HG03280 (cell line): Measurements from ENCODE around the gene DCUN1D2.
"Not testable (repeated sequence)": the region's sequence is repeated elsewhere in the genome, so short reads cannot be mapped to it uniquely, and the experiment has no call there.

Experiments
- ATAC-seq: cut with Tn5 transposase; IDR thresholded peaks from one replicate; pipeline ENCODE4 v1.9.1; 2021; ENCODE audit warnings: mild to moderate bottlenecking, moderate library complexity; ENCODE audit not compliant: unreplicated experiment

The DCUN1D2 gene

GRCh38 chr13:113491982-113492381 is 1.5 kb upstream of the DCUN1D2 start:
- ATAC-seq = no peak

DNA sequence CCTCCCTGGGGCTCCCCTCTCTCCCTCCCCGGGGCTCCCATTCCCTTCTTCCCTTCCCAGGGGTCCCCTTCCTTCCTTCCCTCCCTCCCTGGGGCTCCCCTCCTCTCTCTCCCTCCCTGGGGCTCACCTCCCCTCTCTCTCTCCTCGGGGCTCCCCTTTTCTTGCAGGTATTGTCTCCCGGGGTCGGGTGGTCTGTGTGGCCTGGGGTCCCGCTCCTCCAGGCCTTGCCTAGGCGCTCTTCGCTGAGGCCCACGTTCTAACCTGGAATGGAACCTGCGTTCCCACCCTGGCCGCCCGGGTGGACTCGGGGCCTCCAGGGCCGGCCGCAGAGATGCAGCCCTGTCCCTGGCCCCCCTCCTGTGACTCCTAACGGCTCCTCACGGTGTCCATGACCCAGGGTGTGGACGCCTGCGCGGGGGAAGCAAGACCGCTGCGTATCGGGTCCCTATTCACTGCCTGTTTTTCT is 940 bp upstream of the DCUN1D2 start:
- no peak for ATAC-seq

- ATAC-seq = peak; percentile 22
Observed at GRCh38 chr13:113489549-113490495, 689 bp downstream of the DCUN1D2 start.

DNA sequence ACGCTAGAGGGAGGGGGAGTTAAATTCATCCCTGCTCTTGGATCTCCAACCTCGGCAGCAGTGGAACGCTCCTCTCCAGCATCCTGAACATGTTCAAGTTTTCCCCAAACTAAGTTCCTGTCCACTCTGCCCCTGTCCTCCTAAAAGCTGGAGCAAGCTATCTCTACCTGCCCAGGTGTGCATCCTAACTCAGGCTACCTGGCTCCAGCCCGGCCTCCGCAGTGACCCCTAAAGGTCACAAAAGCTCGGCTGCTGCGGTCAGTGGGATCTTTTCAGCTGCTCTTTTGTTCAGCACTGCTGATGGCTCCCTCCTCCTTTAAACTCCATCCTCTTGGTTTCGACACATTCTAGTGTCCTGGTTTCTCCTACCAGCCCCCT is 1.4 kb downstream of the DCUN1D2 start:
- ATAC-seq = no peak

GRCh38 chr13:113488283-113488682 is 2.2 kb downstream of the DCUN1D2 start:
- no peak for ATAC-seq

GRCh38 chr13:113486698-113487097 is 3.8 kb downstream of the DCUN1D2 start:
- no peak for ATAC-seq

GRCh38 chr13:113485545-113485944 is 5.0 kb downstream of the DCUN1D2 start:
- ATAC-seq = no peak

DNA sequence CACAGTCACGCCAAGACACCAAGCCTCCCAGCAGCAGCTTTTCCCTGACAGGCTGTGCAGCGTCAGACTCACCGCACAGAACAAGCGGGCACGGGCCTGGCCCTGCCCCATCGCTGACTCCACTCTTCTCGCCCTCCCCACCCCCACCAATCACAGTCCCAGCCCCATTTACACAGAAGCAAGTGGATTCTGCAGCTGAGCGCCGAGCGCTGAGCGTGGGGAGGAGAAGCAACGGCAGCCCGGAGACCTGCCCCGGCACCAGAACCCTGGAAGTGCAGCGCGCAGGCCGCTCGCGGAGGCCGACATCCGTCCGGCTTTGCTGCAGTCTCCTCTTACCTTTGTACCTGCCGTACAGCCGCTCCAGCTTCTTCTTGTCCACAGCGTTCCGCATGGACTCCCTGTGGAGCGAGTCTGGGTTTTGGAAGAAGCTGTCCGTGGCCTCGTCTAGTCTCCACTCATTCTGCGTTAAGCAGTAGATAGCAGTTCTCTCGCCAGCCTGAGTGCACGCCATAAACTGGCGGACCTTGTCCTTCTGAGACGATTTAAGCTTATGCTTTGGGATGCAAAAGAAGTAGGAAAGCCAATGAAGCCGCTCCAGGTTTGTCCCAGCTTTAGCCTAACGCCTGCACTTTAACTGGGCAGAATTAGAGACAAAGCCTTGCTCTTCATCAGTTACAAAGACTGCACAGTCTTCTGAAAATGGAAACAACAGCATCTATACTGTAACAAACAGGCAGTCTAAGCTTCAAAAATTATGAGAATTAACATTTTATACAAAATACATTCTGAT is 6.8 kb downstream of the DCUN1D2 start:
- ATAC-seq = no peak

GRCh38 chr13:113483081-113483480 is 7.4 kb downstream of the DCUN1D2 start:
- no peak for ATAC-seq

DNA sequence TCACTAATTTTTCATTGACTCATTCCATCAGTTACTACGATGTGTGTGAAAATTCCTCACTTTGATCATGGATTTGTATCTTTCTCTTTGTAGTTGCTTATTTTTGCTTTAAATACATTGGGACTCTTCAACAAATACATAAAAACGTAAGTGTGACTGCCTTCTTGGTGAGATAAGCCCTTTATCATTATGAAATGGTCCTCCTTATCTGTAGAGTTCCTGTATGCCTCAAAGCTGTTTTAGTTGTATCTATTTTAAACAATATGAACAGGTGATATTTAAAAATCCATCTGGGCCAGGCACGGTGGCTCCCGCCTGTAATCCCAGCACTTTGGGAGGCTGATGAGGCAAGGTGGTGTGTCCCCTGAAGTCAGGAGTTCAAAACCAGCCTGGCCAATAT is 11.3 kb downstream of the DCUN1D2 start:
- no peak for ATAC-seq

DNA sequence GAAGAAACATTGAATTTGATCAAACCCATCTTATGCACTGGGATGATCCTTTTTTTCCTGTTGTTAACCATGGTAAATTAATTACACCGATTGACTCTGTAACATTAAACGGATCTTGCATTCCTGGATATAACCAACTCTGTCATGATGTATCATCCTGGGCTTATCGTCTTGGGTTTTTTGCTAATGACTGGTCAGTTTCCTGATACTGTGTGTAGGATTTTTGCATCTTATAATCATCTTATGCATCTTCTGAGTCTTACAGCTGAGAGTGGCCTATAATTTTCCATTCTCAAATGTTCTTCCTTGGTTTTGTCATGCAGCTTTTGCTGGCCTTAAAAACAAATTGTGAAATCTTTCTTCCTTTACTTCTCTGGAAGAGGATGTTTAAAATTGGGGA is 12.8 kb downstream of the DCUN1D2 start:
- no peak for ATAC-seq

- ATAC-seq = no peak
Observed at GRCh38 chr13:113476811-113477210, 13.7 kb downstream of the DCUN1D2 start.

DNA sequence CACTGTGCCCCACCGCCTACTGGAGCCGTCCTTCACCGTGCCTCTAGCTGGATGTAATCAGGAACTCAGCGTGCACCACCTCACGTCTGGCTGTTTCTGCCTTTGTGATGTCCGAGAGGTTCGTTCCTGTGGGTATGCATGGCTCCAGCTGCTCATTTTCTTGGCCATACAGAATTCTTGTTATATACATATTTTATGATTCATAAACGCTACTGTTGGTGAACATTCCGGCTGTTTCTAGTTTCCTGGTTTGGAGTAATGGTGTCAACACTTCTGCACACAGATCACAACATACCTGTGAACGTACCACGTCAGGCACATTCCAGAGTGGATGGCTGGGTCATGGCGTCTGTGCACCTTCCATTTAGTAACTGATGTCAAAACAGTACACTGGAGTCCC is 14.6 kb downstream of the DCUN1D2 start:
- ATAC-seq = no peak

DNA sequence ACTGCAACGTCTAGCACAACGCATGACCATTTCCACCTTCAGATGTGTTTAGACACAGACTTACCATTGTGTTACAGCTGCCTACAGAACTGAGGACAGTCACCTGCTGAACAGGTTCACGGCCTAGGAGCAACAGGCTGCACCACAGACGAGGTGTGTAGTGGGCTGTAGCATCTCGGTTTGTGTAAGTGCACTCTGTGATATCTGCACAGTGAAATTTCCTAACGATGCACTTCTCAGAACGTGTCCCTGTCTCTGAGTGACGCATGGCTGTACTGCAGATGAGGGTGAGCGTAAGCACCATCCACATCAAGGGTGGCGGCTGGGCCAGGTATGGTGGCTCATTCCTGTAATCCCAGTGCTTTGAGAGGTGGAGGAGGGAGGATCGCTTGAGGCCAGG is 15.2 kb downstream of the DCUN1D2 start:
- ATAC-seq = no peak

DNA sequence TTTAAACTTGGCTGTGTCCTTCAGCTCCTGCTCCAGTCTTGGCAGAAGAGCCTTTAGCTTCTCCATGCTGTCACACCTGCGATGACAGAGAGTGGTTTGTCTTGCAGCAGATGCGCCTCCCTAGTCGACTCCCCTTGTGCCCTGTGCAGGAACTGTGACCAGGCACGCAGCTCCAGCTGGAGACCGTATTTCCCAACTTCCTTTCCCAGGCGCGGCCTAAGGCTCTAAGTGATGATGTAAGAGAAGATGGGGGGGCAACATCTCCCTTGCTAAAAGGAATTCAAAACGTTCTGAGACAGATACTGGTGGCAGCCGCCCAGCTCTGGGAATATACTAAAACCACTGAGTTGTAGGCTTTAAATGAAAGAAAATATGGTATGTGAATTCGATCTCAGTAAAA is 16.3 kb downstream of the DCUN1D2 start:
- no peak for ATAC-seq

DNA sequence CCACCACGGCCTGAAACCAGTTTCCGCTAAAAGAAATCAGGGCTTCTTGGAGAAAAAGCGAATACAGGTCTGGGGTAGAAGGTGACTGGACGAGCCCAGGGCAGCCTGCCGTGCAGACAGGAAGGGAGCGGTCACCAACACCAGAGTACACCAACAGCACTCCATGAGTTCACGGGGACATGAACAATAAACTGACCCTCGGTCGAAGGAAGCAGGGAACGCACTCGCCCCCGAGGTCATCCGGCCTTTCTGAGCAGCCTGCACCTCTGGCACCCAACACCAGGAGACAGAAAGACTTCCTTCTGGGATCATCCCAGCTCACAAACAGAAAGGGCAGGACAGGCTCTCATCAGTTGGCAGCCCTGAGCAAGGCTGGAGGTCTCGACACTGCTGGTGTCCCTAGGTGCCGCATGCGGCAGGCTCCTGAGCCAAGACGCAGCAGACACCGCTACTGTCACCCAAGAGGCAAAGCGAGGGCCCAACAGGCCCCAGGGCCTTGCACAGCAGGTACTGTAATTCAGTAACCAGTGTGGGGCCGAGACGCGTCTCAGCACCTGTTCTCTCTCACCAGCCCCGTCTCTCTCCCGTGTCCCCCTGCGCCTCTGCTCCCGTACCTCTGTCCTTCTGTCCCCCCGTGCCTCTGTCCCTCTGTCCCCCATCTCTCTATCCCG is 18.0 kb downstream of the DCUN1D2 start:
- no peak for ATAC-seq

- ATAC-seq = no peak
Observed at GRCh38 chr13:113471844-113472243, 18.7 kb downstream of the DCUN1D2 start.

GRCh38 chr13:113470635-113471163 is 19.8 kb downstream of the DCUN1D2 start:
- ATAC-seq = not testable (repeated sequence)

DNA sequence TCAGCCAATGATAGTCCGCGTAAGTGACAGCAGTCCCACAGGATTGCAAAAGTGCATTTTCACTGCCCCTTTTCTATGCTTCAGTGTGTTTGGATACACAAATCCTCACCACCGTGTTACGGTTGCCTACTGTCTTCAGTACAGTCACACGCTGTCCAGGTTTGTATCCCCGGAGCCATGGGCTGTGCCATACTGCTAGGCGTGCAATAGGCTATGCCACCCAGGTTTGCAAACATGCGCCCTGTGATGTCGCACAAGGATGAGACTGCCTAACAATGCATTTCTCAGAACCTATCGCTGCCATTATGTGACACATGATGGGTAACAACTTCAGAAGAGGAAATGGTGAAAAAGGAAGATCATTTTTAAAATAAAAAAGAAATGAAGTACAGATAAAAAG is 20.4 kb downstream of the DCUN1D2 start:
- ATAC-seq = no peak

GRCh38 chr13:113469582-113469981 is 20.9 kb downstream of the DCUN1D2 start:
- ATAC-seq = no peak
